GM18519 (cell line): ENCODE results near the gene GRIA3.
"Not testable (repeated sequence)": the region's sequence is repeated elsewhere in the genome, so short reads cannot be mapped to it uniquely, and the experiment has no call there.

Experiments
- ATAC-seq: cut with Tn5 transposase; IDR thresholded peaks from one replicate; pipeline ENCODE4 v1.9.1; 2021; ENCODE audit warnings: mild to moderate bottlenecking, moderate library complexity; ENCODE audit not compliant: unreplicated experiment, low FRiP score

Gene GRIA3

DNA sequence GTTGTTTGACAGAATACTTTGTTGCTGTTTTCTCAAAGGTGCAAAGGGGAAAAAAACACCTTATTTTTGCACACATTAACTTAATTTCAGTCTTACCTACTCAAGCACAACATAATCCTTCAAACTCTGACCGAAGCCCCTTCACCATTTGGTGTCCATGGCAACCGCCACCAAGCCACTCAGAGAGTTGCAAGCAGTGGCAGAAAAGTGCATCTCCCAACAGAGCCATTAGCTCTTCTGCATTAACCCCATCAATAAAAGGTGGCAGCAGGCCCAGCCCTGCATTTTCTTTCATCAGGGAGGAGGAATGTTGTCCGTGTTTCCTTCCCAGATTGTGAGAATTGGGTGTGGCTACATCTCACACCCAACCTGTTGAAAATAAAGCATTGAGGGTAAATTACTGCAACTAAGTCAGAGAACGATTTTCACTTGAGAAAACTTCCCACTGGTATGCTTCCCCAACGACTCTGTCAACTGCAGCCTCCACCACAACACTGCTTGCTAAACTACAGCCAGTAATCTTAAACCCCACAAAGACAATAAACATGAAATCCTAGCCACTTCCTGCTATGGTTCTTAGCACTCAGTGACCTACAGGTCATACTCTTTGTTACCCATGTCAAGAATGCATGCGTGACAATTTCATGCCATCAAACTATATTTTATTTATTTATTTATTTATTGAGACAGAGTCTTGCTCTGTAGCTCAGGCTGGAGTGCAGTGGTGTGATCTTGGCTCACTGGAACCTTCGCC, 154.0 kb downstream of the GRIA3 start:
- no peak for ATAC-seq

DNA sequence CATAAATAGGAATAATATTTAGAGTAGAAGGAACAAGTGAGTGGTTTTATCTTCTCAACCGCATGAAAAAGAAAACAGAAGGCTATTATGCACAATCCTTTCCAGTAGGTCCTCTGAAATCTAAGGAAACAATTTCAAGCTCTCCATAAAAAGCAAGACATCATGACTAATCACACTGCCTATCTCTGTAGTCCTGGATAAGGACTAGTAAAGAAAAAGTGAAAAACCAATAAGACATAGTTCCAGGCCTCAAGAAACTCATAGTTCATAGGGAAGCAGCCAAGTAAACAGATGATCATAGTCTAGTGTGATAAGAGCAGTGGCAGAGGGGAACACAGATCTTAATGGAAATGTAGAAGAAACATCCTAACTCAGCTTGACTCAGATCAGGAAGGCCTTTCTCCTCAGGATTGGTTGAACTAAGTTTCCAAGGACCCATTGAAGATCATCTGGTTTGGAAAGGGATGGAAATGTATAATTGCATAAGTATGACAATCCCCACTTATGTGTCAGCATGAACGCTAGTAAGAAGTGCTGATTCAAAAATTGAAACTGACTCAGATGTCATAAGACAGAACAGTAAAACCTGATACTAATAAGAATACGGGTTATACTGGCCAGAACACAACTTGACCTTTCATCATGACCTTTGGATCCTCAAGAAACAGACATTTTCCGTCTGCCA, 155.3 kb downstream of the GRIA3 start:
- no peak for ATAC-seq

DNA sequence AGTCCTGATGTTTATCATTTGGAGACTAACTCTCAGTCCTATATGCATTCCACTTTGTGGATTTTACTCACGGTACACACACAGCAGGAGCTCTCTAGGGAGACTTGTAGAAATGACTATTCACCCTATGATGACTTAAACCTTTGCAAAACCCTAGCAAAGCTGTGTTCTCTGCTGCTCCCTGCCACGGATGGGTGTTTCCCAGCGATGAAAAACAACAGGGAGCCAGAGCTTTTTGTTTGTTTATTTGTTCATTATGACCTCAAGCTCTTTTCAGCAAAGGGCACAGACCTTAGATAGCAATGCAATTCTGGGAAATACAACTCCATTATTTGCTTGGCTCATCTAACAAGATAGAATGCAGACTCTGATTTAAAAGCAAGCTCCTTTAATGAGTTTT, 156.6 kb downstream of the GRIA3 start:
- no peak for ATAC-seq

GRCh38 chrX:123348468-123348867, 164.4 kb downstream of the GRIA3 start:
- no peak for ATAC-seq

- ATAC-seq, result no peak
Observed at GRCh38 chrX:123350226-123350625, 166.1 kb downstream of the GRIA3 start.

DNA sequence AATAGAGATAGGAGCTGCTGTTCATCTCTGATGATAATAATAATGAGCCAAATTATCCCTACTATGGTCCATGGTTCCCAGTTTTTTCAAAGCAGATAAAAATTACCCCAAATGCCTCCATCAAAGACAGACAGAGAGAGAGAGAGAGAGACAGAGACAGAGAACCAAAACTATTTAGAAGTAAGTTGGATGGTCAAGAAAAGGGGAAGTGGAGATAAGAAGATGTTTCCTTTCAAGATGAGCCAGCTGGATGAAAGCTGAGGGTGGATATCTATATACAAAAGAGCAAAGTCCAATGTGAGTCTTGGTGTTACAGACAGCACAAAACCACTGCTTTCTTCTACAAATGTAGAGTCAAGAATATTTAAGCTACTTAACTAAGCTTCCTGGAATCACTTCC, 173.9 kb downstream of the GRIA3 start:
- ATAC-seq, result peak; percentile 99

DNA sequence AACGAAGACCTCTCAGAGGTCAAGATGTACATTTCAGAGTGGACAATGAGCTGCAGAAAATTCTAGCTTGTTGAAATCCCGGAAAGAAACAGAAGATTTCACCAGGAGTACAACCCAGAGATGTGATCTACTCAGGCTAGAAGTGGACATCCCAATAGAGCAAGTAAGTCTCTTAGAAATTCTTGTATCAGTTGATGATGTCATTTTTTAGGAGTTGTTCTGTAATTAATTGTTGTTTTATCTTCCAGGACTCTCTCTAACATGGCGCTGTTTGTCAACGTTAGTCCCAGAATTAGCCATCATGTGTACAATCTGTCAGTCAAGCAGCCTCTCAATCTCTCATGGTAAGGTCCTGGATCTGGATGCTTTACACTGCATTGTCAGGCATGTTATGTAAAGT, 174.4 kb downstream of the GRIA3 start:
- no peak for ATAC-seq

GRCh38 chrX:123361371-123361770, 177.3 kb downstream of the GRIA3 start:
- no peak for ATAC-seq

- ATAC-seq, result not testable (repeated sequence)
Observed at GRCh38 chrX:123386196-123386595, 202.1 kb downstream of the GRIA3 start.

DNA sequence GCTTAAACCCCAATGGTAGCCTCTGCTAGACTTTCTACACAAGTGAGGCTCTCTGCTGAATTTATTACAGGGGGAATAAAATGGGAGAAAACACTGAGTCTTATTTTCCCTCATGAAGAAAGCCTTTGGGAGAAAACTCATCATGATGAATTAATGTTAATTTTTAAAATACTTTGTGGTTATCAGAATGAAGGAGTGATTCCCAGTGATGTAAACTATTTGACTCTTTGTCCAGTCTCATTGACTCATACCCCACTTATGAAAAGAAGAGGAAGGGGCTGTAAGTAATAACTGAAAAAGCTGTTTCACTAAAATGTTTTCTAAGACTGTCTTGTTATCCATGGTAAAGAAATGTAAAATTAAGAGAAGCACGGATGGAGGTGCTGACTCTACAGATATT, 208.8 kb downstream of the GRIA3 start:
- no peak for ATAC-seq

DNA sequence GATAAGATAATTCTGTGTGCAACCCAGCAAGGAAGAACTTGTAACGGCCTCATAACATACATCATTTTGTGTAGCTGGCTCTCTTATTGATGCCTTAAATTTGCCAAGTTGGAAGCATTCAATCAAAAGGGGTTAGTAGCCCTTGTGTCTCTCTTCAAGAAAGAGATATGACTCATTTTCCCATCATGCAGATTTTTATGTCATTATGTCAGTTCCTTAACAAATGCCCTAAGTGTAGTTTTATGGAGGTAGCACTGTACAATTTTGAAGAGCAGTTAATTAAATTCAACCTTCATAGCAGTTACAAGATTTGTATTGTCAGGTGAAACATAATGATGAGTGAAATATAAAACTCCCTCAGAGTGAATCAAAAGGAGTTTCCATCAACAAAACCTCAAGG, 215.6 kb downstream of the GRIA3 start:
- no peak for ATAC-seq

DNA sequence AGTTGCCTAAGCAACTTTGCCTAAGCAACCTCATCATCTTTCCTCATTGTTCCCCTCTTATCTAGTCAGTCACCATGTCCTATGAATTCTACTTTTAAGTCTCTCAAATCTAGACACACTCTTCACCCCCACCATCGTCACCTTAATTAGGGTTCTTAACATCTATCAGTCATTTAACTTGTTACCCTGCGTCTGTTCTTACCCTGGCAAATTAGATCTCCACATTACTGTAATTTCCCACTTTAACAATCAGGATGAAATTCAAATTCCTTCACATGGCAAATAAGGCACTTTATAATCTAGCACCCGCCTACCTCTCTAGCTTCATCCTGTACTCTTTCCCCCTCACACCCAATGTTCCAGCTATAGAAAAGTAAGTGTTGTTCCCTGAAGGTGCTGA, 221.2 kb downstream of the GRIA3 start:
- ATAC-seq, result no peak

GRCh38 chrX:123408821-123409737, 225.0 kb downstream of the GRIA3 start:
- ATAC-seq, result peak; percentile 42

DNA sequence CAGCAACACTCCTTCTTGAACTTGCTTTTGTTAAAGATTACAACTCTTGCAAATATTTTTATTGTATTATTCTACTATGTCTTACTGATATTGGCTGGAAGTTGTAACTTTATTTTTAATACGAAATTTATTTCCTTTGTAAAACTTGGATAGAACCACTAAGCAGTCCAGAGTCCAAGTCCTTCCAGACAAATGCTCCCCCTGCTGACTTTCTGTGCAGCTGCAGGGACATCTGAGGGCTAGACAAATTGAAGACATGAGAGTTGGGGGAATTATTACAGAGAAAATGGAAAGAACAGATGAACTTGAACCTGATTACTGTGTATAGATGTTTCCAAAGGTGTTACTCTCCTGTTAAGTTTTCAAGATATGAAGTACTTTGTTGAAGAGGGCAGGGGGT, 238.8 kb downstream of the GRIA3 start:
- no peak for ATAC-seq

GRCh38 chrX:123424546-123424945, 240.5 kb downstream of the GRIA3 start:
- ATAC-seq, result peak; percentile 97

GRCh38 chrX:123425471-123425870, 241.4 kb downstream of the GRIA3 start:
- ATAC-seq, result no peak

- no peak for ATAC-seq
Observed at GRCh38 chrX:123425904-123426303, 241.8 kb downstream of the GRIA3 start.

- ATAC-seq, result no peak
Observed at GRCh38 chrX:123432361-123433150, 248.5 kb downstream of the GRIA3 start.

DNA sequence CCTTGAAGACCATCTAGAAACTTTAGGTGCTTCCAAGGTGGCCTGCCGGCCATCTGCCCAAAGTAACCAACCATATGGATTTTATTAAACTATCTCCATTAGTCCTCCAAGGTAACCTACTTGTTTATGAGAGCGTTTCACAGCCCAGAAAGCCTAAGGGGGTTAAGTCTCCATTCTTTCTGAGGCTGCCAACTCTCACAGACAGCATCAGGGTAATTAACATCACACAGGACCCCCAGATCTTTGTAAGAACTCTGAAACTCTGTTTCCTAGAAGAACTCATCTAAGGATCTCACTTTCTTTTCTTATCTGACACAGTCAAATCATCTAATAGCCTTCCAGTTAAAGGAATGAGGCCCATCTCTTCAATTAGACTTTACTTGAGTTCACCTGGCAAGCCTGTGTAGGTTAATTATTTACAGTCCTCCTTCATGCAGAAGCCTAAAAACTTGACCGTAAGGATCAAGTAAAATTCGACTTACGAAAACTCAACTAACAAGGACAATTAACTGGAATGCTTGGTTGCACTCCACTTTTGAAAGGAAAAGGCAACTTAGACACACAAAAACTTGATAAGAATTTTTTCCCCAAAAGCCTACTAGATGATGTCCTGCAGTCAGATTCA, 252.5 kb downstream of the GRIA3 start:
- ATAC-seq, result no peak

GRCh38 chrX:123439926-123440325, 255.8 kb downstream of the GRIA3 start:
- ATAC-seq, result not testable (repeated sequence)
